ENCODE data around the gene ADGRL3.
"Not testable (repeated sequence)": the region's sequence is repeated elsewhere in the genome, so short reads cannot be mapped to it uniquely, and the experiment has no call there.

Gene ADGRL3

DNA sequence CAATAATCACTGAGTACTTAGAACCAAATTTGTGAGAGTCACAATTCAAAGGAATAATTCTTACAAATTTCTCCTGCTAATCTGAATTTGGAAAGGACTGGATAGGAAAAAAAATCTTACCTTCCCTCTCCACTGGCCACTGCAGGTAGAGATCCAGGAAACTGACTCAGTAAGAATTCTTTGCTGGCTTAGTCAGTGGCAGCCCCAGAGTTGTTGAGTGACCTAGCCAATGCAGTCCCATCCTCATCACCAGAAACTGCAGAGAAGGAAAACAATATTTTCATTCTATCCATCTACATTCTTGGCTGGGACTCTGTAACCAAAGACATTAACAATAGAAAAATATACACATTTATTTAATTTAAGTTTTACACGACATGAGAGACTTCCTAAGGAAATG lies 572.0 kb downstream of the ADGRL3 start:
- FAIRE-seq = no peak
- DNase-seq (ENCODE audit: low spot score) = no peak

DNA sequence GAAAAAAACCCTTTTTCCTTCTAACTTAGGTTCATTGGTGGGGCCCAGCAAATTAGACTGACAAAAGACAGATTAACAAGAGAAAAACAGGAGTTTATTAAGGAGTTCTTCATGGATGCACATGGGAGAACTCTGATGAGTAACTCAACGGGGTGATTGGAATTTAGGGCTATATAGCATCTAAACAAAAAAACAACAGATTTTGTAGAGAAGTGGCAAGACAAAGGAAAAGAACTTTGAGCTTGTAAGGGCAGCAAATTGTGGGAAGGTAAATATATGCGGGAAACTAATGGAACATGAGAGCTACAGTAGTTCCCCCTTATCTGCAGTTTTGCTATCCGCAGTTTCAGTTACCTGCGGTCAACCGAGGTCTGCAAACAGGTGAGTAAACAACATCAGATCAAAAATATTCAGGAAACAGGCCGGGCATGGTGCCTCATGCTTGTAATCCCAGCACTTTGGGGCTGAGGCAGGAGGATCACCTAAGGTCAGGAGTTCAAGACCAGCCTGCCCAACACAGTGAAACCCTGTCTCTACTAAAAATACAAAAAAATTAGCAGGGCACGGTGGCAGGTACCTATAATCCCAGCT lies 573.6 kb downstream of the ADGRL3 start:
- FAIRE-seq = no peak

DNA sequence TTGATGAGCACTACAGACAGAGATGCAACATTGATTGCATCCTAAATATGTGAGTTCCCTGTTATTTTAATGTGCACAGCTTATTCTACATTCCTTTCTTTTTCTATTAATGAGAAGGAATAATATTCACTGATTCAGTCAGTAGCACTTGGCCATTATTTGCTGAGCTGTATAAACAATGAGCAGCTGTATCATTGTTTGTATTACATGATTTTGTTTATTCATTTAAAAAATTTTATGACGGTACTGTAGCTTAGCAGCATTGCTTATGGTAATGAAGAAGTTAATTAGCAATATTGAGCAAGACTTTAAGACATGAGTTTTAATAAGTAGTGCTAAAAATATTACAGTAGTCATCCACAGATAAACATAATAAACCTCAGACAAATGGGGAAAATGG lies 582.0 kb downstream of the ADGRL3 start:
- DNase-seq (ENCODE audit: low spot score) (no peak), FAIRE-seq (no peak)

More for the DNA sequence above, 573.6 kb downstream of the ADGRL3 start:
- no peak for DNase-seq (ENCODE audit: low spot score)

GRCh38 chr4:61783050-61783449 lies 582.9 kb downstream of the ADGRL3 start:
- FAIRE-seq = no peak
- DNase-seq (ENCODE audit: low spot score) = no peak

DNA sequence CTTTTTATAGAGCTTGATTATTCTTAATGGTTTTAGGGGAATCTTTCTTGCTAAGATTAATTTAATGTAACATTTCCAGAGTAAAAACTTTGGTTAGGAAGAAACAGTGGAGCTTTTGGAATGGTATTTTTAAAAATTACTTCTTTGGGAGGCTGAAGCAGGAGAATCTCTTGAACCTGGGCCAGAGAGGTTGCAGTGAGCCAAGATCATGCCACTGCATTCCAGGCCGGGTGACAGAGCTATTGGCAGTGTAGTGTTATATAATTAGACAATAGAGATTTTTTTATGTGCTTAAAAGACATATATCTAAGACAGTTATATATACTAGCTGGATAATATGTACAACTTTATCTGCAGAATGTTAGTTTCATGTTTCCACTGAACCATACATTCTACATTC lies 585.6 kb downstream of the ADGRL3 start:
- DNase-seq (ENCODE audit: low spot score) (no peak), FAIRE-seq (no peak)

GRCh38 chr4:61786211-61786610 lies 586.1 kb downstream of the ADGRL3 start:
- DNase-seq (ENCODE audit: low spot score) = no peak
- FAIRE-seq = no peak

GRCh38 chr4:61795998-61796397 lies 595.9 kb downstream of the ADGRL3 start:
- DNase-seq (ENCODE audit: low spot score) = no peak
- no peak for FAIRE-seq

- FAIRE-seq = no peak
- no peak for DNase-seq (ENCODE audit: low spot score)
Observed at GRCh38 chr4:61799794-61800193, 599.7 kb downstream of the ADGRL3 start.

DNA sequence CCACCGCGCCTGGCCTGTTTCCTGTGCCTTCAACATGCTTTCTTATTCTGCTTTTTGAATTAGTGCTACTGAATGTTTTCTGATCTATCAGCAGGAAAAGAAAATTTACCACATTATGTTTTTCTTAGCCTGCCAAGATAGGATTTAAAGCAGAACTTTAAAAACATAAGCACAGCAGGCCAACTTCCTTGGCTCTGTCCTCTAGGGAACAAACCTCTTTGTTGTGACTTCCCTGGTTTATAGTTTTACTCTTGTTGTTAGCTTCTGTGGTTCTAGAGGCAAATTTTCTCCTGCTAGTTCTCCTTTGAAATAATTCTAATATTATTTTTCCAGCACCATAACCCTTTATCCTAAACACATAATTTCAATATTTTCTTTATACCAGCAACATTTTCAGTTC lies 605.1 kb downstream of the ADGRL3 start:
- no peak for DNase-seq (ENCODE audit: low spot score)
- FAIRE-seq = no peak

- no peak for DNase-seq (ENCODE audit: low spot score)
- FAIRE-seq = no peak
Observed at GRCh38 chr4:61805979-61806378, 605.9 kb downstream of the ADGRL3 start.

- FAIRE-seq (no peak), DNase-seq (ENCODE audit: low spot score) (no peak)
Observed at GRCh38 chr4:61812171-61812570, 612.0 kb downstream of the ADGRL3 start.

- no peak for FAIRE-seq
- DNase-seq (ENCODE audit: low spot score) = no peak
Observed at GRCh38 chr4:61817071-61817470, 616.9 kb downstream of the ADGRL3 start.

GRCh38 chr4:61820136-61820535 lies 620.0 kb downstream of the ADGRL3 start:
- FAIRE-seq = no peak
- no peak for DNase-seq (ENCODE audit: low spot score)

DNA sequence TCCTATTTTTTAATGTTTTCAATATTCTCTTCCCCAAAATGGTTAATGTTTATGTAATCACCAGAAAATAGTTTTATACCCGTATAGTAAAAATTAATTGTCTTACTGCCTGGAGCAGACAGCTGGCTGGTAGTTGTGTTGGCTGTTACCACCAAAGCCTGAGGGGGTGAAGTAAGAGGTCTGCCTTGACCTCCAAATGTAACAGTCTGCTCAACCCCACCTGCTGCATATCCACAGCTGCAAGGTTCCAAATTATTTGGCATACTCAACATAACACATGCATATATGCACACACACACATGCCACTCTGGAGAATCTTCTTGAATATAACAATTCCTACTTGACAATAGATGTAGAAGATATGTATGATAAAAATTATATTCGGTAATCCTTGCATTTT lies 624.3 kb downstream of the ADGRL3 start:
- no peak for FAIRE-seq
- DNase-seq (ENCODE audit: low spot score) = no peak

GRCh38 chr4:61827907-61828391 lies 627.8 kb downstream of the ADGRL3 start:
- DNase-seq (ENCODE audit: low spot score) (no peak), FAIRE-seq (no peak)

DNA sequence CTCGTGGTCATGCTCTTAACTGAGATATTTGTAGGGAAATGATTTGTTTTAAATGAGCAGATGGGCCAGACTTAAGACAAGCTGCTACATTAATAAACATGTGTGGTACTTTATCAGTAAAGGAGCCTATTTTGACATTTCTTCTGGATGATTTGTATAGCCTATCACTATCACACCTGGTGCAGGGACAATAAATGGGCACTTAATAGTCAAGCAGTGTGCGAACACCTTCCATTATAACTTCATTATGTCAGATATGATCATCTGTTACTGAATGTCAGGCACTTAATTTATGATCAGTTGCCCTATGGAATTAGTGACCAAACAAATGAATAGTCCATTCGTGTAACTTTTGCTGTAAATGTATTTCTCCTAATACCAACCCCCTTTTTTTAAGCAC lies 628.8 kb downstream of the ADGRL3 start:
- no peak for FAIRE-seq
- no peak for DNase-seq (ENCODE audit: low spot score)

- no peak for DNase-seq (ENCODE audit: low spot score)
- FAIRE-seq = no peak
Observed at GRCh38 chr4:61831987-61832386, 631.9 kb downstream of the ADGRL3 start.

DNA sequence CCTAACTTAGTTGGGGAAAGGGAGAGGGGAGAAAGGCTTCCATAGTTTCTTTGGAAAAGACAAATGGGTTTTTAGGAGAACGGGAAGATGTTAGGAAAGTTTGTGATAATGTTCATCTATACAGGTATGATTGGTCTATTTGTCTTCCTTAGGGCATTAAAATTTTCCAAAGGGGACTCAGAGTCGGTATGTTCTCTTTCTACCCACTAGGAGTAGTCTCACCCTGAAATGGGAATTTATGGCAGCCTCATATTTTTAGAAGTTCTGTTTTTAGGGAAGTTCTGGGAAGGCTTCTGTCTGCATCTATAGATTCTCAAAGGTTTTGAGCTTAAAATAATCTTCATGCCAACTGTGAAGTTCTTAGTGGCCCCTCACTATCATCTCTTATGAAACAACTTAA lies 637.3 kb downstream of the ADGRL3 start:
- FAIRE-seq (no peak), DNase-seq (ENCODE audit: low spot score) (no peak)

DNA sequence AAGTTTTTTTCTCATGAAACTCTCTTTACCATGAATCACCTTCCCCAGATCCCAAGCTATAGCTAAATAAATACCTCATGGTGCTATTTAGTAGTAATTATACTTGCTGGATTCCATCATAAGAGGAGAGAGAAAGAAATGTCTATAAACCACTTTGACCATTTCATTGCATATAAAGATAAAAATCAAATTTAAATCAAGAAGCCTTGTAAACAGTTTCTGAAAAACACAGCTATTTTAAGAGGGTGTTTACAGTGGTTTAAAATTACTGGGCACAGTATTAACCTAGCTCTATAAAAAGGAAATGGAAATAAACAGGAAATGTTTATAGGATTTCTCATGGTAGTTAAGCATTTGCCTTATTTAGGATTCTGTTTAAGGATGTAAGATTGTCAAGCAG lies 637.9 kb downstream of the ADGRL3 start:
- FAIRE-seq (no peak), DNase-seq (ENCODE audit: low spot score) (no peak)

DNA sequence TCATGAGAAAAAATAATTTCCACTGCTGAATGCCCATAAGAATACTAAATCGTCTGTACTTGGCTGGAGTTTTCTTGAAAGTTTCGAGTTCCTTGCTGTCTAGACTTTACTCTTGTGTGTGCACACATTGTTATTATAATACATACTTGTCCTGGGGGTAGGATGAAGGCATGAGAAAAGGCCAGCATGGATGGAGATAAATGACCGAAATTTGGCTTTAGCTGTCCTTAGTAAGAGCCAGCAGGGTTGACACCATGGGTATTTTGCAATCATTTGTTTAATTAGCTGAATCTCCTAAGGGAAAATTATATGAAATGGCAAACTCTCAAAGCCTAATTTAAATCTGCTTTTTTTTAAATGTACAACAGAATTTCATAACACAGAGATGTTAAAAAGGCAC lies 641.6 kb downstream of the ADGRL3 start:
- DNase-seq (ENCODE audit: low spot score) (no peak), FAIRE-seq (no peak)

DNA sequence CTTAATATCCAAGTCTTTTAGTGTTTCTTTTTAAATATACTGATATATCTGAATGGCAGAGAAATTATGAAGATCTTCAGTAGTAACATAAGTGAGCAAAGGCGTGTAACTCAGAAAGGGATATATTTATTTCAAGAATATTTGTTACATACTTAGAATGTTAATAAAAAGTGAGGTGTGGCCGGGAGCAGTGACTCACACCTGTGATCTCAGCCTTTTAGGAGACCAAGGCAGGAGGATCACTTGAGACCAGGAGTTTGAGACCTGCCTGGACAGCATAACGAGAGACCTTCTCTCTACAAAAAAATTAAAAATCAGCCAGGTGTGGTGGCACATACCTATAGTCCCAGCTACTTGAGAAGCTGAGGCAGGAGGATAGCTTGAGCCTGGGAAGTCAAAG lies 651.0 kb downstream of the ADGRL3 start:
- no peak for FAIRE-seq
- no peak for DNase-seq (ENCODE audit: low spot score)

DNA sequence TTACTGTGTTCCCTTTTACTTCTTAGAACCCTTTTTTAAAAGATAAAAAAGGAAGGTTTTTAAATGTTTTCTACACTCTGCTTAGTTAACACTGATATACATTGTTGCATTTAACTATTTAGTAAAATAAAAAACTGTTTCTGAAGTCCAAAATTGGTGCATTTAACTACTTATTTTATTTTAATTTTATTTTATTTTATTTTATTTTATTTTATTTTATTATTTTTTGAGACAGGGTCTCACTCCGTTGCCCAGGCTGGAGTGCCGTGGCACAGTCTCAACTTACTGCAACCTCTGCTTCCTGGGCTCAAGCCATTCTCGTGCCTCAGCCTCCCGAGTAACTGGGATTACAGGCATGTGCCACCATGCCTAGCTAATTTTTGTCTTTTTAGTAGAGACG lies 652.0 kb downstream of the ADGRL3 start:
- not testable (repeated sequence) for FAIRE-seq; DNase-seq (ENCODE audit: low spot score)

GRCh38 chr4:61853041-61853440 lies 652.9 kb downstream of the ADGRL3 start:
- no peak for DNase-seq (ENCODE audit: low spot score)
- no peak for FAIRE-seq

- no peak for DNase-seq (ENCODE audit: low spot score)
- no peak for FAIRE-seq
Observed at GRCh38 chr4:61860376-61860775, 660.2 kb downstream of the ADGRL3 start.

Data from RCC 7860 (cell line).